H1 (cell line): ENCODE data around the gene CRYGN. TPM values are rescaled to one million over a fixed set of nuclear protein-coding genes. Genes with fewer than 3 reads are reported as not detected.

Source experiments
- CTCF ChIA-PET: fragments of 300-600 bp; sonication (Branson Sonifier 250); formaldehyde crosslinking; loops from one replicate; lab custom pipeline; 2021; ENCODE audit not compliant: partially characterized antibody; lab: Charles Lee
- POLR2A ChIA-PET: fragments of 300-600 bp; sonication (Branson Sonifier 250); formaldehyde crosslinking; loops from one replicate; lab custom pipeline; 2021; ENCODE audit warnings: inconsistent platforms; ENCODE audit not compliant: partially characterized antibody; lab: Charles Lee
- DNase-seq, 2 experiments: peaks; one replicate each; pipeline versions ENCODE4 v3.0.0 to v3.0.0-alpha.2; 2010 to 2022; ENCODE audit warnings: low spot score in 2 of 2, low read depth in 1 of 2, mixed read lengths in 1 of 2
- FAIRE-seq: peaks from 2 replicates; lab custom pipeline; 2011; peaks lifted over from hg19 to GRCh38; lab: Jason Lieb, UNC
- H2AFZ ChIP-seq: 2 replicates; pipeline ENCODE4 v1.8.1; 2012; ENCODE audit warnings: low read length, inconsistent platforms
- H2AK5ac ChIP-seq: 2 replicates; pipeline ENCODE4 v1.6.1; 2013; ENCODE audit warnings: low read depth, low read length
- H2BK120ac ChIP-seq: replicated peaks from 2 replicates; pipeline ENCODE3; 2013; ENCODE audit warnings: low read depth, low read length, inconsistent platforms
- H2BK12ac ChIP-seq: 2 replicates; pipeline ENCODE4 v1.6.1; 2013; ENCODE audit warnings: low read depth, low read length
- H2BK15ac ChIP-seq: 2 replicates; pipeline ENCODE4 v1.6.1; 2013; ENCODE audit warnings: low read length
- H2BK20ac ChIP-seq: 2 replicates; pipeline ENCODE4 v1.6.1; 2013; ENCODE audit warnings: low read length
- H2BK5ac ChIP-seq: 2 replicates; pipeline ENCODE4 v1.6.1; 2013; ENCODE audit warnings: low read depth, low read length
- H3K14ac ChIP-seq: 2 replicates; pipeline ENCODE4 v1.6.1; 2013; ENCODE audit warnings: inconsistent platforms; ENCODE audit not compliant: insufficient read length
- H3K18ac ChIP-seq: 2 replicates; pipeline ENCODE4 v1.6.1; 2013; ENCODE audit warnings: low read length; ENCODE audit errors: extremely low read depth
- H3K23ac ChIP-seq: 2 replicates; pipeline ENCODE4 v1.6.1; 2013; ENCODE audit warnings: inconsistent platforms; ENCODE audit not compliant: insufficient read length
- H3K23me2 ChIP-seq: 2 replicates; pipeline ENCODE4 v1.6.1; 2013; ENCODE audit warnings: low read depth, low read length
- H3K27ac ChIP-seq: 2 replicates; pipeline ENCODE4 v1.6.1; 2011; ENCODE audit warnings: low read depth, low read length, inconsistent platforms
- H3K27me3 ChIP-seq, 4 experiments: replicated peaks in 1 of 4; 1 replicate in 1 of 4; 2 replicates in 3 of 4; pipeline versions ENCODE4 v1.6.1 to v1.8.1; 2011 to 2013; ENCODE audit warnings: low read length in 3 of 4, mild to moderate bottlenecking in 3 of 4, inconsistent platforms in 2 of 4, mixed read lengths in 2 of 4, moderate library complexity in 1 of 4; ENCODE audit not compliant: control insufficient read depth in 3 of 4, insufficient read depth in 3 of 4; ENCODE audit errors: extremely low read depth in 1 of 4
- H3K36me3 ChIP-seq, 4 experiments: 2 replicates each; pipeline versions ENCODE4 v1.6.1 to v1.8.1; 2011 to 2013; ENCODE audit warnings: mild to moderate bottlenecking in 4 of 4, low read length in 3 of 4, moderate library complexity in 2 of 4, control low read depth in 1 of 4, inconsistent platforms in 1 of 4; ENCODE audit not compliant: insufficient read depth in 4 of 4, control insufficient read depth in 2 of 4
- H3K4ac ChIP-seq: replicated peaks from 2 replicates; pipeline ENCODE3; 2013; ENCODE audit warnings: low read length, low read depth, mixed read lengths, inconsistent platforms; ENCODE audit not compliant: insufficient read length
- H3K4me1 ChIP-seq, 4 experiments: replicated peaks in 1 of 4; 1 replicate in 1 of 4; 2 replicates in 3 of 4; pipeline versions ENCODE4 v1.6.1 to v1.8.1; 2011 to 2013; ENCODE audit warnings: low read length in 3 of 4, inconsistent platforms in 2 of 4, mixed read lengths in 1 of 4; ENCODE audit not compliant: insufficient read depth in 4 of 4, control insufficient read depth in 3 of 4
- H3K4me2 ChIP-seq, 2 experiments: 2 replicates each; pipeline versions ENCODE4 v1.6.1 to v1.8.1; 2011 to 2013; ENCODE audit warnings: low read depth in 2 of 2, low read length in 2 of 2, control low read depth in 1 of 2, inconsistent platforms in 1 of 2, mild to moderate bottlenecking in 1 of 2; ENCODE audit not compliant: insufficient read depth in 1 of 2
- H3K4me3 ChIP-seq, 4 experiments: fragments of 200-600, 300-600 bp in 1 of 4; sonication (generic), shearing (Covaris generic), sonication (Bioruptor Twin) in 1 of 4; 2 replicates each; pipeline versions ENCODE4 v1.5.1 to v1.8.1; 2011 to 2016; ENCODE audit warnings: low read length in 4 of 4, low read depth in 3 of 4, control low read depth in 2 of 4, inconsistent platforms in 2 of 4, mild to moderate bottlenecking in 2 of 4, mixed read lengths in 1 of 4, moderate library complexity in 1 of 4; ENCODE audit not compliant: insufficient read depth in 2 of 4; ENCODE audit errors: extremely low read depth in 1 of 4
- H3K56ac ChIP-seq: replicated peaks from 2 replicates; pipeline ENCODE3; 2013; ENCODE audit warnings: low read depth, mild to moderate bottlenecking, mixed read lengths, low read length, inconsistent platforms; ENCODE audit not compliant: insufficient read length
- H3K79me1 ChIP-seq: 2 replicates; pipeline ENCODE4 v1.6.1; 2013; ENCODE audit warnings: low read depth, low read length, control low read depth
- H3K79me2 ChIP-seq, 2 experiments: 2 replicates each; pipeline versions ENCODE4 v1.6.1 to v1.8.1; 2012 to 2013; ENCODE audit warnings: low read length in 2 of 2, mild to moderate bottlenecking in 2 of 2, inconsistent platforms in 1 of 2; ENCODE audit not compliant: insufficient read depth in 2 of 2, control insufficient read depth in 1 of 2
- H3K9ac ChIP-seq, 4 experiments: replicated peaks in 1 of 4; 1 replicate in 1 of 4; 2 replicates in 3 of 4; pipeline versions ENCODE4 v1.6.1 to v1.8.1; 2011 to 2013; ENCODE audit warnings: low read depth in 3 of 4, low read length in 3 of 4, control low read depth in 2 of 4, mild to moderate bottlenecking in 2 of 4, moderate library complexity in 2 of 4, inconsistent platforms in 1 of 4; ENCODE audit errors: extremely low read depth in 1 of 4
- H3K9me3 ChIP-seq, 2 experiments: 2 replicates each; pipeline versions ENCODE4 v1.6.1 to v1.8.1; 2012 to 2013; ENCODE audit warnings: mild to moderate bottlenecking in 2 of 2, moderate library complexity in 2 of 2, control low read depth in 1 of 2, inconsistent platforms in 1 of 2, low read depth in 1 of 2, low read length in 1 of 2, mixed read lengths in 1 of 2; ENCODE audit not compliant: insufficient read depth in 2 of 2
- H4K20me1 ChIP-seq, 2 experiments: replicated peaks in 1 of 2; 2 replicates each; pipeline versions ENCODE3 to v1.8.1; 2011 to 2013; ENCODE audit warnings: inconsistent platforms in 2 of 2, low read length in 2 of 2, mild to moderate bottlenecking in 1 of 2; ENCODE audit not compliant: insufficient read depth in 2 of 2, control insufficient read depth in 1 of 2
- H4K5ac ChIP-seq: 2 replicates; pipeline ENCODE4 v1.6.1; 2013; ENCODE audit warnings: low read length, low read depth, mixed read lengths, inconsistent platforms; ENCODE audit not compliant: insufficient read length
- H4K8ac ChIP-seq: 2 replicates; pipeline ENCODE4 v1.8.0; 2013; ENCODE audit warnings: mild to moderate bottlenecking, moderate library complexity, low read length, inconsistent platforms; ENCODE audit not compliant: insufficient read depth; ENCODE audit errors: extremely low read depth
- H4K91ac ChIP-seq: replicated peaks from 2 replicates; pipeline ENCODE3; 2013; ENCODE audit warnings: low read length, mixed read lengths, inconsistent platforms; ENCODE audit not compliant: insufficient read length
- KDM1A ChIP-seq: fragments of 200-600, 300-600 bp; sonication (generic); IDR thresholded peaks from 2 replicates; pipeline ENCODE4 v1.7.1; 2016; ENCODE audit warnings: mild to moderate bottlenecking, low read length, borderline replicate concordance
- RFX5 ChIP-seq: IDR thresholded peaks from 2 replicates; pipeline ENCODE4 v1.6.1; 2011; ENCODE audit warnings: low read depth, low read length, improper control_type of control experiment, borderline replicate concordance
- SUZ12 ChIP-seq: fragments of 200-600 bp; sonication (generic); IDR thresholded peaks from 2 replicates; pipeline ENCODE4 v1.6.1; 2012; ENCODE audit warnings: mild to moderate bottlenecking, inconsistent platforms, low read length, moderate library complexity, mixed read lengths
- TAF1 ChIP-seq: IDR thresholded peaks from 2 replicates; pipeline ENCODE4 v1.6.1; 2011; ENCODE audit warnings: mild to moderate bottlenecking, low read depth, low read length
- WGBS, 2 experiments: shearing (Covaris generic) in 1 of 2; methylation state at CpG; one replicate each; pipeline versions ENCODE4 v1.1.6 to v1.1.7; 2013 to 2015; ENCODE audit warnings: low lambda C conversion rate in 2 of 2, mixed read lengths in 2 of 2, inconsistent platforms in 1 of 2, low coverage in 1 of 2, missing lambda C conversion rate in 1 of 2; ENCODE audit not compliant: insufficient replicate concordance in 2 of 2, insufficient coverage in 1 of 2, insufficient read length in 1 of 2; ENCODE audit errors: extremely low coverage in 1 of 2, missing lambda C conversion rate in 1 of 2; 5-methylcytosine and 5-hydroxymethylcytosine counted together
- polyA plus RNA-seq, 7 experiments: library from polyadenylated mRNA; depleted of rRNA in 3 of 7; stranded (reverse) in 5 of 7; unstranded in 2 of 7; fragments of >200 nt in 5 of 7; fragments of 200-250 nt in 2 of 7; gene quantifications; 1 replicate in 5 of 7; 2 replicates in 1 of 7; 4 replicates in 1 of 7; pipeline versions ENCODE4 v1.2.1 to v1.2.3, GENCODE V29; 2011 to 2013; ENCODE audit warnings: missing spikeins in 2 of 7, mixed read lengths in 2 of 7
- total RNA-seq: library from RNA; stranded (reverse); fragmentation: NEBNext Ultra II Directional; extraction: Animal tissue kit (Norgen Biotek cat#: 25700); gene quantifications from 2 replicates; pipeline ENCODE4 v1.2.1, GENCODE V29; 2021

The CRYGN gene
- total and polyA plus RNA-seq, 2 of the 8 experiments (the other 6 are each of a cell fraction or from before 2014, with no cell fraction given) = 0.98 to 1.6 TPM

- Histone ChIP-seq H2BK5ac (peak overlapping the region; percentile 94; the same call in 1 of the 2 replicates), H3K79me1 (no peaks in the 10 kb centered on the region), H2BK12ac (peak overlapping the region; percentile 96; the same call in 1 of the 2 replicates), H3K27ac (no peak overlapping the region), H2BK15ac (no peak overlapping the region), H2AFZ (peak overlapping the region; percentile 79; the same call in 1 of the 2 replicates), H4K5ac (peak overlapping the region; percentile 8), H3K9me3 (no peaks in the 10 kb centered on the region), H3K4ac (peak overlapping the region; percentile 96), H3K27me3 (peaks cover 0 to 7% (median 6%) of the 10 kb centered on the region in 4 experiments; a peak in 4 of 7 replicates), H4K8ac (0 out of 2 replicates have a peak overlapping the region, but pooled peaks have one; percentile 45), H3K4me2 (peak overlapping the region; percentile 79 to 84), H4K91ac (peak overlapping the region; percentile 93), H3K36me3 (no peaks in the 10 kb centered on the region), H3K23ac (no peak overlapping the region), H4K20me1 (no peaks in the 10 kb centered on the region), H3K9ac (no peak overlapping the region), H3K23me2 (peaks cover 8% of the 10 kb centered on the region; the same call in 1 of the 2 replicates), H2BK120ac (no peak overlapping the region), H2AK5ac (no peak overlapping the region), H3K56ac (no peak overlapping the region), H3K4me1 (peaks cover 0 to 17% (median 6%) of the 10 kb centered on the region in 4 experiments; a peak in 6 of 7 replicates), H3K4me3 (peak overlapping the region; percentile 37 to 66 (median 57)), H3K79me2 (no peaks in the 10 kb centered on the region), H3K18ac (peak overlapping the region; percentile 95), H2BK20ac (peak overlapping the region; percentile 97), H3K14ac (no peak overlapping the region)
- POLR2A ChIA-PET = interaction anchor here (0.6 to 2.1 kb wide), 7 partner anchors 8 to 342 kb away, joined by 3 to 8 read pairs (median 4); partner anchors contain the start of gene WDR86
- peak; percentile 2; the same call in 1 of the 2 replicates for TF ChIP-seq SUZ12
- TF ChIP-seq TAF1 = no peak
- peak; percentile 64; the same call in 1 of the 2 replicates for TF ChIP-seq KDM1A
- no peak for TF ChIP-seq RFX5
- CTCF ChIA-PET = interaction anchor here (0.6 to 2.9 kb wide), 17 partner anchors 8 to 350 kb away, joined by 3 to 12 read pairs (median 3); partner anchors contain the start of gene WDR86
- WGBS, 2 experiments = 61% methylated on average over 10 of the region's 10 CpGs; no CpG with 5 or more reads in 1 of the 2 experiments
- FAIRE-seq (no peak), DNase-seq (no peak)
These were observed 981 bp upstream of the CRYGN start for GRCh38 chr7:151440799-151441445.
